DMS 273 (cell line): ENCODE results near the gene KRT4.
"Not testable (repeated sequence)": the region's sequence is repeated elsewhere in the genome, so short reads cannot be mapped to it uniquely, and the experiment has no call there.

Experiments used
- DNase-seq: peaks from one replicate; lab custom pipeline; 2025; ENCODE audit not compliant: unreplicated experiment; lab: John Stamatoyannopoulos, UW

The KRT4 gene

DNA sequence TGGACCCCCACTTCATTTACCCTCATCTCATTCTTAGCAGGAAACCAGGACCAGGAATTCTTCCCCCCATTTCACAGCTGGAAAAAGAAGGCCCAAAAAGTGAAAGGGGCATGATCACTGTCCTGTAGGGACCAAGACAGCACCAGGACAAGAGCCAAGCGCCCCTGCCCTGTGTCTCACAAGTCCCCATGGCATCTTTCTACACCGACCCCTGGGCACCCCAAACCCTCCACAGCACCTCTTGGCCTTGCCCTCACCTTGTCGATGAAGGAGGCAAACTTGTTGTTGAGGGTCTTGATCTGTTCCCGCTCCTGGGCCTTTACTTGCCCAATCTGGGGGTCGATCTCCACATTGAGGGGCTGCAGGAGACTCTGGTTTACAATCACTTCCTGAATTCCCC is 37.5 kb downstream of the KRT4 start:
- no peak for DNase-seq

- DNase-seq: no peak
Measured at GRCh38 chr12:52774629-52775250, 39.2 kb downstream of the KRT4 start.

DNA sequence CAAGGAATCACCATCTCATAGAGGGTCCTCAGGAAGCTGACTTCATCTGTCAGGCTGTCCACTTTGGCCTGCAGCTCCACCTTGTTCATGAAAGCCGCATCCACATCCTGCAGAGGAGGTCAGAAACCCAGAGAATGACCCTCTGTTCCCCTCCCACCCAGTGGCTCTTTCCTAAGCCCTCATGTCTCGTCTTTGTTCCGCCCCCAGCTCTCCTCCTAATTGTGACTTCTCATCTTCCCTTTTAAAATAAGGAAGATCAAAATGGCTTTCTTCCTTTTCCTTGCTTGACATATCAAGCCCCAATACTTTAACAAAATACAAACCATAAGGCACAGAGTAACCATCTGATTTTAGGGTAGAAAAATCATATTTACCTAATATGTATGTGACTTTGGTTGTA is 41.1 kb downstream of the KRT4 start:
- DNase-seq: no peak

DNA sequence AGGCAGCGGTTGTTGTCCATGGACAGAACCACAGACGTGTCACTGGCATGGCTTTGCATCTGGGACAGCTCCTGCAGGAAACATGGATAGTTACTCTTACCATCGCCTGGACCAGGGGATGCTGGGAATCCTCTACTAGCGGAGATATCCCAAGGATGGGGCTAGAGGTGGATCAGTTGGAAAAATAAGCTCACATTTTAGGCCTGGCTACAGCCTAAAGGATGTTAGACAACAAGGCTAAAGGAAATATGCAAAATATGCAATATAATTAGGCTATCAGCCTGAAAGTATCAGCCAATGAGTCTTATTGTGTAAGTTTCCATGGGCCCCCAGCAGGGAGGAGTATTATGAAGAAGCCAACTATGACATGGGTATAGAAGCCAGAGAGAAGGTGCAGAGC is 41.7 kb downstream of the KRT4 start:
- DNase-seq: no peak

DNA sequence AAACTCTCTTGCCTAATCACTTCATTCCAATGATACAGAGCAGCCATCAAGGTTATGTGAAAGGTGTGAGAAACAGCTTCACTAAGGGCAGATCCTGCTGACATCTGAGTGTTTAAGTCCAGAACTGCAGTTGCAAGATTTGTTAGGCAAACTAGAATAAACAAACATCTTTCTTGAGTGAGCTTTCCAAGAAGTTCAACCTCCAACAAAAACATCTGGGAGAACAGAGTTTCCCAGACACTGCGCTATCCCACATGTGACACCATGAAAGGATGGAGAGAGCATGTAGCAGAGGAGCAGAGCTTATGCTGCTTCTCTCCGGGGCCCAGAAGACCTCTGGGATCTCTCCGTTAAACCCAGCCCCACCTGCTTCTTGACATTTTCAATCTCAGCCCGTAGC is 42.4 kb downstream of the KRT4 start:
- no peak for DNase-seq

GRCh38 chr12:52771088-52771487 is 42.8 kb downstream of the KRT4 start:
- no peak for DNase-seq

- no peak for DNase-seq
Measured at GRCh38 chr12:52769946-52770345, 44.0 kb downstream of the KRT4 start.

DNA sequence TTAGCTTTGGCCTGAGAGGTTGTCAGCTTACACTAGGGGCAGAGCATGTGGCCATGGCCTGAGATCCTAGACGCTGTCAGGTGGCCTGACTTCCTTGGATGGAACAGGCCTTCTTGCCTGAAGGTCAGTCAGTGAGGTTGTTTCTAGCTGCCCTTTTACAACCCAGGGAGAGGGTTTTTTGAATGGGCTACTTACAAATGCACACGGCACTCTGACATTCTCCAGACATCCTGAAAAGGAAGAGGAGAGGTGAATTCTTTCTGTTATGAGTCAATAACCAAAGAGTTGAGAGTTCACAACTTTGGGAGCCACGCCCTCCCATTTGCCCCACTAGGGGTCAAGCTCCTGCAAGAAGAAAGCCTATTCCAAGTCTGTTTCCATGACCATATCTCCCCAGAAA is 44.6 kb downstream of the KRT4 start:
- no peak for DNase-seq

- no peak for DNase-seq
Measured at GRCh38 chr12:52768479-52769200, 45.3 kb downstream of the KRT4 start.

DNA sequence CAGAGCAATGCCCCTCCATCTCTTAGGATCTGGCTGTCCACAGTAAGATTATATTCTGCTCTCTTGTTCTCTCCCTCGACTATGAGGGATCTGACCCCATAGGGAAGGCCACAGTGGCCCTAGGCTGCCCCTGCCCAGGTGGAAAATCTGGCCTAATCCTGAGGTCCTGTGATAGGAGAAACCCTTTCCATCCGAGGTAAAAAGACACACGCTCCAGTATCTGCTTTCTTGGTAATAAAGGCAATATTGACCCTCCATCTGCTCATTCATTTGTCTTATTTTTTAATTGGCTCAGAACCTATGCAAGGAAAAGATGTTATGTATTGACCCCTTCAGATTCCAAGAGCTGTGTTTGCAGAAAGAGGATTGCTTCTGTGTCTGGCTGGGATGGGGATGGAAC is 46.5 kb downstream of the KRT4 start:
- no peak for DNase-seq

- no peak for DNase-seq
Measured at GRCh38 chr12:52767020-52767379, 46.9 kb downstream of the KRT4 start.

GRCh38 chr12:52766351-52767019 is 47.4 kb downstream of the KRT4 start:
- DNase-seq: no peak

- no peak for DNase-seq
Measured at GRCh38 chr12:52765702-52766101, 48.2 kb downstream of the KRT4 start.

DNA sequence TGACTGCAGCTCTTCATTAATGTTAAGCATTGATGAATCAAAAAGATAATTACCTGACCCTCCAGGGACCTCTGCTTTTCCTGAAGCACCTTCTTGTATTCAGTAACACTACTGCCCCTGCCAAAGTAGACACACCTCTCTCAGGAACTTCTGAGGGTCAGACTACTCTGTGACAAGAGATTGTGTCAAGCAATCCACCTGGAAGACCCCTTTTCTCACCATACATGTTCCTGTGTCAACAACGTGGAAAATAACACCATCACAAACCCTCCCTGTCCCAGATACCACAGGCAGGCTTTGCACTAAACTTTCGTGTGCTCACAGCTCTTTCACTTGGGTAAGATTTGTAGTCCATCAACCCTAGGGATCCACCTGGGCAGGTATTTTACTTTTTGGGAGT is 49.9 kb downstream of the KRT4 start:
- DNase-seq: no peak

- DNase-seq: no peak
Measured at GRCh38 chr12:52763036-52763659, 50.8 kb downstream of the KRT4 start.

GRCh38 chr12:52761802-52762201 is 52.1 kb downstream of the KRT4 start:
- DNase-seq: no peak

- not testable (repeated sequence) for DNase-seq
Measured at GRCh38 chr12:52761218-52761617, 52.7 kb downstream of the KRT4 start.

DNA sequence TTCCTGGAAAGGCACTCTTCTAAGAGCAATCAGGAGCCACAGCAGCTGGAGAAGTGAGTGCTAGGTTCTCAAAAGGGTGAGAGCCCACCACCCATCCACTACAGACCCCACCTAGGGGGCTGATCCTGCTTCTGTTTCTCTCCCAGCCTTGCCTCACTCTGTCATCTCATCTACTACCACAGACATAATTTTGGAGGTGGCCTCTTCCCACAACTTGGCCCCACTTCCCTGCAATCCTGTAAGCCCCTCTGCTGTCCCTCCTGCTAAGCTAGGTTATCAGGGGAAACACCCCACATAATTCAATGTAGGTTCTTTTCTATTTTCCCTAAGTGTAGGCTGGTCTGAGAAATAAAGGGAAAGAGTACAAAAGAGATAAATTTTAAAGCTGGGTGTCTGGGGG is 53.3 kb downstream of the KRT4 start:
- DNase-seq: no peak

GRCh38 chr12:52759695-52760094 is 54.2 kb downstream of the KRT4 start:
- no peak for DNase-seq

DNA sequence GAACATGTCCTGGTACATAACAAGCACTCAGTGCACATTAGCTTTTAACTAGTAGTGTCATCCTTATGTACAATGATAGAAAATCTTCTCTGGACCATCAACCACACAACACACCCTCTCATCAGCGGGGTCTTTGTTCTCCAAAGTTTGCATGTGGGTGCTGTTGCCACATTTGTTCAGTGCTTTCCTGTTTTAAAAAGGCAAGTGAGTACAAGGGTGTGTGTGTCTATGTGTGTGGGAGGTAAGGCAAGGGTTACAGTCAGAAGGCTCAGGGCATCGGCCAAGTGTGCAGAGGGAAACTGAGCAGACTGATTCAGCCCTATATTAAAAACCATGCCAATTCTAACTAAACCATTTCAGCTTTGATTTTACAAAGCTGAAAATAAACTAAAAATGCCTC is 54.7 kb downstream of the KRT4 start:
- DNase-seq: no peak

DNA sequence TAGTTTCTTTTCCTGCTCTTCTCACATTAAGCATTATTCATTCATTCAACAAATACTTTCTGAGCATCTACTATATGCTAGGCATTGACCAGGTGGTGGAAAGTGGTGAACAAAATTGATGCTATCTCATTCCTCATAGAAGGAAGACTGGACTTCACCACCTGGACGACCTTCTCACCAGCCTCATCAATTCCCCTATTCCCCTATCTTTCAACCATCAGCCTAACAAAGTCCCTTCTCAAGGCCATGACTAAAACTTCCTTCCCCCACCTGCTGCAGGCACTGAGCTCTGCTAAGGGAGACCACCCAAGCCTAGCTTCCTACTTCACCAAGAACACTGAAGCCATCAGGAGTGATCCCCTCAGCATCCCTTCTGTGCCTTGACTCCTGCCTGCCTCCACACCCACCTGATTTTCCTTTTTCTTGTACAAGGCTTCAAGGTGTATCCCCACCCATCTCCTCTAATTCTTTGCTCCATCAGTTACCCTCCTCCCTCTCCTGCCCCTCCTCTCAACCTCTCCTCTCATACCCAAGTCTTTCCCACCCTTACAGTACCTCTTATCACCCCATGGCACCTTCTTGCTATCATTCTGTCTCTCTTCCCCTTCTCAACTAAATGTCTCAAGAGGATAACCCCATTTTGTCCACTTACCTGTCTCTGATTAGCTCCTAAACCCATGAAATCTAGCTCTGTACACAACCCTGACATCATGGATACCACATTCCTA is 56.3 kb downstream of the KRT4 start:
- no peak for DNase-seq
